A549 (cell line): ENCODE measurements around the gene SULT2A1. TPM values are rescaled to one million over a fixed set of nuclear protein-coding genes. Genes with fewer than 3 reads are reported as not detected.
A peak's percentile ranks its signal among the peaks of the same experiment; 100 is the strongest.

Experiments used
- ATAC-seq, 2 experiments: fragments of 200-7000 bp in 1 of 2; fragments of >200 bp in 1 of 2; cut with Nextera tagmentation in 1 of 2; cut with Tn5 transposase in 1 of 2; 3 replicates each; pipeline versions ENCODE4 v1.8.0 to v1.9.1; 2018 to 2020; ENCODE audit warnings: mild to moderate bottlenecking in 1 of 2, moderate library complexity in 1 of 2
- CTCF ChIA-PET: fragments of 300-600 bp; sonication (Branson Sonifier 250); formaldehyde crosslinking; extraction: SDS; loops from one replicate; lab custom pipeline; 2021; ENCODE audit warnings: antibody characterized with exemption, inconsistent platforms; lab: Yijun Ruan, JAX
- POLR2A ChIA-PET: fragments of 350-600 bp; formaldehyde crosslinking; extraction: SDS; loops from one replicate; lab custom pipeline; 2021; ENCODE audit warnings: antibody characterized with exemption, inconsistent platforms; lab: Yijun Ruan, JAX
- DNase-seq, 2 experiments: peaks; one replicate each; pipeline versions ENCODE4 v3.0.0 to v3.0.0-alpha.2; 2011 to 2016; ENCODE audit warnings: low read depth in 1 of 2, low spot score in 1 of 2
- FAIRE-seq: peaks from 2 replicates; lab custom pipeline; 2011; peaks lifted over from hg19 to GRCh38; lab: Jason Lieb, UNC
- H3K27ac ChIP-seq, 2 experiments: fragments of >200 bp; sonication (Bioruptor Twin); formaldehyde crosslinking; 3 replicates each; pipeline ENCODE4 v1.5.1; 2016 to 2017
- H3K4me1 ChIP-seq: fragments of >200 bp; sonication (Bioruptor Twin); formaldehyde crosslinking; 3 replicates; pipeline ENCODE4 v1.6.1; 2016
- H3K4me2 ChIP-seq: fragments of >200 bp; sonication (Bioruptor Twin); formaldehyde crosslinking; 3 replicates; pipeline ENCODE4 v1.6.1; 2016
- H3K4me3 ChIP-seq: fragments of >200 bp; sonication (Bioruptor Twin); formaldehyde crosslinking; 3 replicates; pipeline ENCODE4 v1.5.1; 2016
- H3K9me3 ChIP-seq: fragments of >200 bp; sonication (Bioruptor Twin); formaldehyde crosslinking; 3 replicates; pipeline ENCODE4 v1.6.1; 2016
- CEBPB ChIP-seq, 2 experiments: fragments of >200 bp in 1 of 2; sonication (Bioruptor Twin) in 1 of 2; formaldehyde crosslinking in 1 of 2; IDR thresholded peaks; 2 replicates each; pipeline ENCODE4 v1.6.1; 2012 to 2016
- CHD2 ChIP-seq: fragments of 150-350 bp; IDR thresholded peaks from 2 replicates; pipeline ENCODE4 v1.6.1; 2014; ENCODE audit warnings: low read length; ENCODE audit not compliant: partially characterized antibody
- EHF ChIP-seq: fragments of 250-450 bp; sonication (Bioruptor Pico); IDR thresholded peaks from 2 replicates; pipeline ENCODE4 v1.5.0; 2020; ENCODE audit warnings: mild to moderate bottlenecking
- HEYL ChIP-seq: fragments of 250-450 bp; sonication (Bioruptor Pico); IDR thresholded peaks from 2 replicates; pipeline ENCODE4 v1.8.0; 2021; ENCODE audit warnings: mild to moderate bottlenecking, moderate library complexity
- HOXB13 ChIP-seq: fragments of 250-450 bp; sonication (Bioruptor Pico); IDR thresholded peaks from 2 replicates; pipeline ENCODE4 v1.5.0; 2020; ENCODE audit warnings: low read depth, mild to moderate bottlenecking, moderate library complexity
- HOXB5 ChIP-seq: fragments of 250-450 bp; sonication (Bioruptor Pico); IDR thresholded peaks from 2 replicates; pipeline ENCODE4 v1.5.0; 2020; ENCODE audit warnings: mild to moderate bottlenecking, moderate library complexity
- KDM1A ChIP-seq: fragments of 200-600 bp; sonication (generic); IDR thresholded peaks from 2 replicates; pipeline ENCODE4 v1.6.1; 2016; ENCODE audit warnings: low read depth, mild to moderate bottlenecking
- KDM5A ChIP-seq: fragments of 200-600 bp; sonication (generic); IDR thresholded peaks from 2 replicates; pipeline ENCODE4 v1.6.1; 2016; ENCODE audit warnings: antibody characterized with exemption, mild to moderate bottlenecking
- MAFK ChIP-seq: fragments of 450-650 bp; IDR thresholded peaks from 2 replicates; pipeline ENCODE4 v1.6.1; 2014; ENCODE audit not compliant: partially characterized antibody
- MAZ ChIP-seq: fragments of 150-350 bp; IDR thresholded peaks from 2 replicates; pipeline ENCODE4 v1.6.1; 2014; ENCODE audit warnings: antibody characterized with exemption, low read depth, low read length, borderline replicate concordance
- MYC ChIP-seq: IDR thresholded peaks from 2 replicates; pipeline ENCODE4 v1.6.1; 2012; ENCODE audit warnings: mild to moderate bottlenecking, inconsistent platforms, low read length, improper control_type of control experiment, borderline replicate concordance
- NFE2L2 ChIP-seq: fragments of 150-350 bp; conservative IDR thresholded peaks from 2 replicates; pipeline ENCODE4 v1.6.1; 2014; ENCODE audit warnings: low read length
- NR3C1 ChIP-seq: fragments of >200 bp; sonication (Bioruptor Twin); formaldehyde crosslinking; IDR thresholded peaks from 3 replicates; pipeline ENCODE4 v1.6.1; 2017
- POLR2A ChIP-seq: IDR thresholded peaks from 2 replicates; pipeline ENCODE4 v1.6.1; 2012; ENCODE audit warnings: mild to moderate bottlenecking, low read length
- RAD21 ChIP-seq, 2 experiments: fragments of >200 bp in 1 of 2; sonication (Bioruptor Twin) in 1 of 2; formaldehyde crosslinking in 1 of 2; IDR thresholded peaks in 1 of 2; conservative IDR thresholded peaks in 1 of 2; 2 replicates in 1 of 2; 3 replicates in 1 of 2; pipeline ENCODE4 v1.6.1; 2012 to 2018; ENCODE audit warnings: inconsistent platforms in 1 of 2
- RARB ChIP-seq: fragments of 250-450 bp; sonication (Bioruptor Pico); IDR thresholded peaks from 2 replicates; pipeline ENCODE4 v1.8.0; 2021; ENCODE audit warnings: mild to moderate bottlenecking, moderate library complexity
- SMC3 ChIP-seq: fragments of >200 bp; sonication (Bioruptor Twin); formaldehyde crosslinking; IDR thresholded peaks from 3 replicates; pipeline ENCODE4 v1.6.1; 2018; ENCODE audit warnings: inconsistent platforms
- ZC3H11A ChIP-seq: fragments of 450-650 bp; IDR thresholded peaks from 2 replicates; pipeline ENCODE4 v1.6.1; 2014; ENCODE audit warnings: antibody characterized with exemption, mild to moderate bottlenecking
- ZFP36 ChIP-seq: fragments of 450-650 bp; IDR thresholded peaks from 2 replicates; pipeline ENCODE4 v1.6.1; 2014; ENCODE audit warnings: borderline replicate concordance; ENCODE audit not compliant: partially characterized antibody
- ZNF302 ChIP-seq: fragments of 250-450 bp; sonication (Bioruptor Pico); IDR thresholded peaks from 2 replicates; pipeline ENCODE4 v1.9.0; 2021; ENCODE audit warnings: inconsistent platforms, mild to moderate bottlenecking, moderate library complexity
- ZSCAN20 ChIP-seq: fragments of 250-450 bp; sonication (Bioruptor Pico); IDR thresholded peaks from 2 replicates; pipeline ENCODE4 v1.8.0; 2022; ENCODE audit warnings: mild to moderate bottlenecking, moderate library complexity
- WGBS: methylation state at CpG from one replicate; pipeline ENCODE4 v1.1.6; 2017; ENCODE audit errors: missing lambda C conversion rate; 5-methylcytosine and 5-hydroxymethylcytosine counted together
- polyA plus RNA-seq, 4 experiments: library from polyadenylated mRNA; depleted of rRNA in 3 of 4; stranded (reverse); fragments of >200 nt; fragmentation: RNase III in 1 of 4; extraction: RNeasy Plus Mini Kit Qiagen cat#74134 plus additional on column Dnase treatment in 1 of 4; gene quantifications; 2 replicates in 3 of 4; 3 replicates in 1 of 4; pipeline ENCODE4 v1.2.3, GENCODE V29; 2011 to 2017
- TF ChIP-seq, protein P1 (sequence below): IDR thresholded peaks from 2 replicates; pipeline ENCODE4 v1.6.1; 2012
- TF ChIP-seq, protein P2 (sequence below): fragments of >200 bp; sonication (Bioruptor Twin); formaldehyde crosslinking; IDR thresholded peaks from 3 replicates; pipeline ENCODE4 v1.5.1; 2016
- TF ChIP-seq, protein P3 (sequence below): fragments of >200 bp; sonication (Bioruptor Twin); formaldehyde crosslinking; IDR thresholded peaks from 2 replicates; pipeline ENCODE4 v1.6.1; 2016
- TF ChIP-seq, protein P4 (sequence below): IDR thresholded peaks from 2 replicates; pipeline ENCODE4 v1.6.1; 2012; ENCODE audit warnings: low read depth, borderline replicate concordance

Gene SULT2A1
- polyA plus RNA-seq, 2 of the 4 experiments (the other 2 are of a cell fraction) = not detected

- ChIA-PET POLR2A (no interaction called here), CTCF (interaction anchor here (0.6 to 10.0 kb wide), 15 partner anchors 13 to 637 kb away, joined by 3 to 330 read pairs (median 7); partner anchors contain the start of genes EHD2 and TPRX2)
- FAIRE-seq (no peak), DNase-seq (no peak)
- TF ChIP-seq SMC3 = no peak
- no peak for TF ChIP-seq EHF (CRISPR knock-in tag)
- TF ChIP-seq, protein P1, sequence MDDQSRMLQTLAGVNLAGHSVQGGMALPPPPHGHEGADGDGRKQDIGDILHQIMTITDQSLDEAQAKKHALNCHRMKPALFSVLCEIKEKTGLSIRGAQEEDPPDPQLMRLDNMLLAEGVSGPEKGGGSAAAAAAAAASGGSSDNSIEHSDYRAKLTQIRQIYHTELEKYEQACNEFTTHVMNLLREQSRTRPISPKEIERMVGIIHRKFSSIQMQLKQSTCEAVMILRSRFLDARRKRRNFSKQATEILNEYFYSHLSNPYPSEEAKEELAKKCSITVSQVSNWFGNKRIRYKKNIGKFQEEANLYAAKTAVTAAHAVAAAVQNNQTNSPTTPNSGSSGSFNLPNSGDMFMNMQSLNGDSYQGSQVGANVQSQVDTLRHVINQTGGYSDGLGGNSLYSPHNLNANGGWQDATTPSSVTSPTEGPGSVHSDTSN = no peak
- no peak for TF ChIP-seq CEBPB (IDR thresholded peaks at IDR 0.05)
- TF ChIP-seq RARB (CRISPR knock-in tag) = no peak
- no peak for TF ChIP-seq MAZ
- TF ChIP-seq KDM5A = no peak
- TF ChIP-seq ZSCAN20 = no peak
- TF ChIP-seq ZNF302 (CRISPR knock-in tag) = no peak
- TF ChIP-seq ZC3H11A = no peak
- TF ChIP-seq NR3C1 = no peak
- TF ChIP-seq CHD2 = no peak
- TF ChIP-seq MAFK = no peak
- no peak for TF ChIP-seq ZFP36
- TF ChIP-seq HOXB13 (CRISPR knock-in tag) = no peak
- no peak for TF ChIP-seq MYC
- TF ChIP-seq KDM1A = no peak
- TF ChIP-seq, all 56 proteins: peak for 0
- no peak for ATAC-seq
- Histone ChIP-seq H3K9me3 (no peaks in the 10 kb centered on the region), H3K4me2 (no peak overlapping the region), H3K4me1 (no peaks in the 10 kb centered on the region), H3K4me3 (no peak overlapping the region), H3K27ac (no peak overlapping the region)
- 55% methylated on average over 10 of the region's 10 CpGs for WGBS
Measured at GRCh38 chr19:47865166-47865565, 20.9 kb downstream of the SULT2A1 start.

GRCh38 chr19:47863514-47863936 lies 22.6 kb downstream of the SULT2A1 start:
- FAIRE-seq (peak; percentile 94), DNase-seq (peak; percentile 82 to 97), ATAC-seq (peak; percentile 91 to 98)
- TF ChIP-seq POLR2A = no peak
- TF ChIP-seq NFE2L2 = no peak
- TF ChIP-seq, protein P2, sequence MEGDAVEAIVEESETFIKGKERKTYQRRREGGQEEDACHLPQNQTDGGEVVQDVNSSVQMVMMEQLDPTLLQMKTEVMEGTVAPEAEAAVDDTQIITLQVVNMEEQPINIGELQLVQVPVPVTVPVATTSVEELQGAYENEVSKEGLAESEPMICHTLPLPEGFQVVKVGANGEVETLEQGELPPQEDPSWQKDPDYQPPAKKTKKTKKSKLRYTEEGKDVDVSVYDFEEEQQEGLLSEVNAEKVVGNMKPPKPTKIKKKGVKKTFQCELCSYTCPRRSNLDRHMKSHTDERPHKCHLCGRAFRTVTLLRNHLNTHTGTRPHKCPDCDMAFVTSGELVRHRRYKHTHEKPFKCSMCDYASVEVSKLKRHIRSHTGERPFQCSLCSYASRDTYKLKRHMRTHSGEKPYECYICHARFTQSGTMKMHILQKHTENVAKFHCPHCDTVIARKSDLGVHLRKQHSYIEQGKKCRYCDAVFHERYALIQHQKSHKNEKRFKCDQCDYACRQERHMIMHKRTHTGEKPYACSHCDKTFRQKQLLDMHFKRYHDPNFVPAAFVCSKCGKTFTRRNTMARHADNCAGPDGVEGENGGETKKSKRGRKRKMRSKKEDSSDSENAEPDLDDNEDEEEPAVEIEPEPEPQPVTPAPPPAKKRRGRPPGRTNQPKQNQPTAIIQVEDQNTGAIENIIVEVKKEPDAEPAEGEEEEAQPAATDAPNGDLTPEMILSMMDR = peak; percentile 98
- peak; percentile 81 to 89 for TF ChIP-seq RAD21 (conservative IDR thresholded peaks at IDR 0.05 in 1 of 2, IDR thresholded peaks at IDR 0.05 in 1 of 2)
- TF ChIP-seq NR3C1 = no peak
- TF ChIP-seq ZSCAN20 = no peak
- peak; percentile 65 for TF ChIP-seq SMC3
- TF ChIP-seq, protein P3, sequence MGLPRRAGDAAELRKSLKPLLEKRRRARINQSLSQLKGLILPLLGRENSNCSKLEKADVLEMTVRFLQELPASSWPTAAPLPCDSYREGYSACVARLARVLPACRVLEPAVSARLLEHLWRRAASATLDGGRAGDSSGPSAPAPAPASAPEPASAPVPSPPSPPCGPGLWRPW = no peak
- TF ChIP-seq HOXB5 (CRISPR knock-in tag) = no peak
- no peak for TF ChIP-seq KDM5A
- TF ChIP-seq, protein P4, sequence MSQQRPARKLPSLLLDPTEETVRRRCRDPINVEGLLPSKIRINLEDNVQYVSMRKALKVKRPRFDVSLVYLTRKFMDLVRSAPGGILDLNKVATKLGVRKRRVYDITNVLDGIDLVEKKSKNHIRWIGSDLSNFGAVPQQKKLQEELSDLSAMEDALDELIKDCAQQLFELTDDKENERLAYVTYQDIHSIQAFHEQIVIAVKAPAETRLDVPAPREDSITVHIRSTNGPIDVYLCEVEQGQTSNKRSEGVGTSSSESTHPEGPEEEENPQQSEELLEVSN = no peak
- no peak for TF ChIP-seq HEYL (CRISPR knock-in tag)
- TF ChIP-seq ZNF302 (CRISPR knock-in tag) = no peak
- no peak for TF ChIP-seq EHF (CRISPR knock-in tag)
- ChIA-PET CTCF (interaction anchor here (0.6 to 10.0 kb wide), 42 partner anchors 10 to 493 kb away, joined by 3 to 330 read pairs (median 5); partner anchors contain the start of genes CRX, EHD2, TPRX1 and TPRX2), POLR2A (no interaction called here)
- Histone ChIP-seq H3K4me3 (no peak overlapping the region), H3K9me3 (no peaks in the 10 kb centered on the region), H3K4me2 (0 out of 3 replicates have a peak overlapping the region, but pooled peaks have one; percentile 33), H3K4me1 (peaks cover 1% of the 10 kb centered on the region), H3K27ac (no peak overlapping the region)
- 17% methylated on average over 14 of the region's 14 CpGs for WGBS
